ENCODE measurements around the gene SHOC2. TPM values are rescaled to one million over a fixed set of nuclear protein-coding genes. Genes with fewer than 3 reads are reported as not detected.
A peak's percentile ranks its signal among the peaks of the same experiment; 100 is the strongest.
"Not testable (repeated sequence)": the region's sequence is repeated elsewhere in the genome, so short reads cannot be mapped to it uniquely, and the experiment has no call there.

Gene SHOC2
- total RNA-seq, 1 experiment from 2014 or later = 59.8 TPM

- ChIA-PET CTCF (interaction anchor here (0.8 kb wide), 1 partner anchor 80 kb away, joined by 4 read pairs; no protein-coding TSS in a partner anchor), POLR2A (interaction anchor here (0.5 to 5.5 kb wide), 6 partner anchors 9 to 1399 kb away, joined by 3 to 129 read pairs (median 4); no protein-coding TSS in a partner anchor)
- Mint-ChIP-seq H3K27ac (ENCODE audit: low read depth, unreplicated experiment) (peak overlapping the region; percentile 66), H3K36me3 (ENCODE audit: insufficient read depth, unreplicated experiment) (peaks cover 32% of the 10 kb centered on the region), H3K27me3 (ENCODE audit: insufficient read depth, unreplicated experiment) (no peaks in the 10 kb centered on the region), H3K4me3 (ENCODE audit: unreplicated experiment) (no peak overlapping the region), H3K9me3 (ENCODE audit: unreplicated experiment) (no peaks in the 10 kb centered on the region), H3K4me1 (ENCODE audit: insufficient read depth, unreplicated experiment) (peaks cover 38% of the 10 kb centered on the region)
- no peak for DNase-seq (ENCODE audit: unreplicated experiment)
- TF ChIP-seq CTCF (IDR thresholded peaks at IDR 0.05; ENCODE audit: unreplicated experiment) = no peak
- intact Hi-C loops (cut with micrococcal nuclease) = no loop called here
- no TSS peak for BruUV-seq (replicated peaks)
Measured at GRCh38 chr10:110915035-110915434, 4.4 kb upstream of the SHOC2 start.

GRCh38 chr10:110915600-110915999 lies 3.8 kb upstream of the SHOC2 start:
- BruUV-seq (replicated peaks); CTCF ChIA-PET; H3K4me3 Mint-ChIP-seq (ENCODE audit: unreplicated experiment): not testable (repeated sequence)

DNA sequence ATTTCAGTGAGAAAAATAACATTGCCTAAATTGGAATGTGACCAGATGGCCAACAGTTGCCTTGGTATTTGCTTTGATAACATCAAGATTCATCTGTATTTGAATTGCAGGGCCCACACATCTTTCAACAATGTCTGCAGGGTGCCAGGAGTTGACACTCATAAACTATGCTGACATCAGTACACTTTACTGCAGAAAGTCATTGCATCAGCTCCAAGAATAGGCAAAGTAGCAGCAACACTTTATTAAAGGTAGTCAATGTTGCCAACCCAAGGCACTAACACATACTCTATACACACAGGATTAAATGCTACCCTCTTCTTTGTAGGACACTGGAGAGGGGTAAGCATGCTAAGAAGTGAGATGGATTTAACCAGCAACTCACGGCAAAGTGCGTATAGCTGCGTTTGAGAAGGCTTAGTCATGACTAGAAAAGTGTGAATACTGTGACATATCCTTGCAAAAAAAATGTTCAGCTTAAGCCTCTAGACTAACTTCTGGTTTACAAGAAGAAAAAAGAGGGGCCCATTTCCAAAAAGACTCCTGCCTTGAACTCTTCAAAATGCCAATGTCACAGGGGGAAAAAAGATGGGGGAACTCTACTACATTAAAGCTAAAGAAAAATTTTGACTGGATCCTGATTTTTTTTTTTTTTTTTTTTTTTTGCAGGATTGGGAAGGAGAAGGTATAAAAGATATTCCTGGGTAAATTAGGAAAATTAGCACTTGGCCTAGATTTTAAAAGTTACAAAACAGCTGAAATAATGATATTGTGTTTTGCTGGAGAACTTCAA lies 2.7 kb upstream of the SHOC2 start:
- Mint-ChIP-seq H3K9me3 (ENCODE audit: unreplicated experiment) (no peaks in the 10 kb centered on the region), H3K27me3 (ENCODE audit: insufficient read depth, unreplicated experiment) (no peaks in the 10 kb centered on the region), H3K27ac (ENCODE audit: low read depth, unreplicated experiment) (peak overlapping the region; percentile 100), H3K36me3 (ENCODE audit: insufficient read depth, unreplicated experiment) (peaks cover 25% of the 10 kb centered on the region), H3K4me1 (ENCODE audit: insufficient read depth, unreplicated experiment) (peaks cover 29% of the 10 kb centered on the region), H3K4me3 (ENCODE audit: unreplicated experiment) (peak overlapping the region; percentile 89)
- ChIA-PET CTCF (interaction anchor here (0.6 to 1.5 kb wide), 5 partner anchors 14 to 1092 kb away, joined by 3 read pairs; no protein-coding TSS in a partner anchor), POLR2A (interaction anchor here (0.6 to 5.5 kb wide), 23 partner anchors 11 to 706 kb away, joined by 3 to 129 read pairs (median 4); no protein-coding TSS in a partner anchor)
- no peak for TF ChIP-seq CTCF (IDR thresholded peaks at IDR 0.05; ENCODE audit: unreplicated experiment)
- peak; percentile 59 for DNase-seq (ENCODE audit: unreplicated experiment)
- intact Hi-C loops (cut with micrococcal nuclease) = no loop called here
- no TSS peak for BruUV-seq (replicated peaks)

More at GRCh38 chr10:110915600-110915999, 3.8 kb upstream of the SHOC2 start:
- H3K9me3 Mint-ChIP-seq (ENCODE audit: unreplicated experiment); intact Hi-C loops (cut with micrococcal nuclease); H3K27me3 Mint-ChIP-seq (ENCODE audit: insufficient read depth, unreplicated experiment); DNase-seq (ENCODE audit: unreplicated experiment): not testable (repeated sequence)
- peaks cover 32% of the 10 kb centered on the region for H3K4me1 Mint-ChIP-seq (ENCODE audit: insufficient read depth, unreplicated experiment)
- peaks cover 28% of the 10 kb centered on the region for H3K36me3 Mint-ChIP-seq (ENCODE audit: insufficient read depth, unreplicated experiment)
- POLR2A ChIA-PET = interaction anchor here (1.1 to 5.5 kb wide), 3 partner anchors 10 to 43 kb away, joined by 3 to 129 read pairs (median 4); no protein-coding TSS in a partner anchor
- peak overlapping the region; percentile 66 for H3K27ac Mint-ChIP-seq (ENCODE audit: low read depth, unreplicated experiment)

- POLR2A ChIA-PET = interaction anchor here (0.6 to 5.5 kb wide), 39 partner anchors 9 to 1266 kb away, joined by 3 to 129 read pairs (median 4); partner anchors contain the start of genes PDCD4 and SMNDC1
- peaks cover 21% of the 10 kb centered on the region for H3K4me1 Mint-ChIP-seq (ENCODE audit: insufficient read depth, unreplicated experiment)
- CTCF ChIA-PET = interaction anchor here (0.6 to 1.4 kb wide), 5 partner anchors 12 to 613 kb away, joined by 3 to 5 read pairs (median 3); no protein-coding TSS in a partner anchor
- BruUV-seq (replicated peaks) = no TSS peak
- TF ChIP-seq CTCF (IDR thresholded peaks at IDR 0.05; ENCODE audit: unreplicated experiment) = no peak
- H3K36me3 Mint-ChIP-seq (ENCODE audit: insufficient read depth, unreplicated experiment) = peaks cover 18% of the 10 kb centered on the region
- no peaks in the 10 kb centered on the region for H3K9me3 Mint-ChIP-seq (ENCODE audit: unreplicated experiment)
- H3K27me3 Mint-ChIP-seq (ENCODE audit: insufficient read depth, unreplicated experiment) = no peaks in the 10 kb centered on the region
- H3K4me3 Mint-ChIP-seq (ENCODE audit: unreplicated experiment) = peak overlapping the region; percentile 89
- H3K27ac Mint-ChIP-seq (ENCODE audit: low read depth, unreplicated experiment) = peak overlapping the region; percentile 100
- intact Hi-C loops (cut with micrococcal nuclease) = loop anchor here (1.0 to 2.0 kb wide), 2 partner anchors 15 to 172 kb away; no protein-coding TSS in a partner anchor
- peak; percentile 95 for DNase-seq (ENCODE audit: unreplicated experiment)
Measured at GRCh38 chr10:110918269-110918642, 1.1 kb upstream of the SHOC2 start.
